IMR-90 (cell line): ENCODE measurements around the gene GRB10.

Source experiments
- BHLHE40 ChIP-seq: fragments of 150-350 bp; IDR thresholded peaks from 2 replicates; pipeline ENCODE4 v1.6.1; 2016; ENCODE audit warnings: mild to moderate bottlenecking, low read depth, low read length
- CEBPB ChIP-seq: IDR thresholded peaks from 2 replicates; pipeline ENCODE4 v1.6.1; 2012; ENCODE audit warnings: low read depth, low read length, improper control_type of control experiment
- CTCF ChIP-seq: conservative IDR thresholded peaks from 2 replicates; pipeline ENCODE4 v1.5.1; 2012; ENCODE audit warnings: mild to moderate bottlenecking, low read depth, low read length, improper control_type of control experiment
- ELK1 ChIP-seq: fragments of 150-350 bp; IDR thresholded peaks from 2 replicates; pipeline ENCODE4 v1.6.1; 2016; ENCODE audit warnings: low read depth, mild to moderate bottlenecking, low read length, moderate library complexity, borderline replicate concordance
- FOS ChIP-seq: fragments of 150-350 bp; IDR thresholded peaks from 2 replicates; pipeline ENCODE4 v1.6.1; 2016; ENCODE audit warnings: low read depth, low read length
- MAFK ChIP-seq: IDR thresholded peaks from 2 replicates; pipeline ENCODE4 v1.6.1; 2012; ENCODE audit warnings: low read depth, low read length, improper control_type of control experiment
- MXI1 ChIP-seq: IDR thresholded peaks from 2 replicates; pipeline ENCODE4 v1.6.1; 2012; ENCODE audit warnings: low read depth, mild to moderate bottlenecking, low read length, moderate library complexity, borderline replicate concordance
- NFE2L2 ChIP-seq: fragments of 150-350 bp; IDR thresholded peaks from 2 replicates; pipeline ENCODE4 v1.6.1; 2016; ENCODE audit warnings: low read depth, mild to moderate bottlenecking, low read length
- POLR2A ChIP-seq: IDR thresholded peaks from 2 replicates; pipeline ENCODE4 v1.6.1; 2012; ENCODE audit warnings: mild to moderate bottlenecking, low read depth, low read length
- RAD21 ChIP-seq: IDR thresholded peaks from 2 replicates; pipeline ENCODE4 v1.6.1; 2012; ENCODE audit warnings: low read length, improper control_type of control experiment
- RCOR1 ChIP-seq: IDR thresholded peaks from 2 replicates; pipeline ENCODE4 v1.6.1; 2012; ENCODE audit warnings: mild to moderate bottlenecking, low read length, improper control_type of control experiment; ENCODE audit not compliant: insufficient replicate concordance
- RFX5 ChIP-seq: IDR thresholded peaks from 2 replicates; pipeline ENCODE4 v1.8.0; 2012; ENCODE audit warnings: low read depth, mild to moderate bottlenecking, low read length, moderate library complexity
- SMC3 ChIP-seq: fragments of 150-350 bp; IDR thresholded peaks from 2 replicates; pipeline ENCODE4 v1.6.1; 2016; ENCODE audit warnings: low read depth, mild to moderate bottlenecking, antibody characterized with exemption, low read length, moderate library complexity

GRCh38 chr7:50665403-50666123 is 117.1 kb downstream of the GRB10 start:
- TF ChIP-seq CTCF, result no peak
- TF ChIP-seq POLR2A, result no peak
- no peak for TF ChIP-seq RAD21
- no peak for TF ChIP-seq SMC3
- TF ChIP-seq RFX5, result no peak
- no peak for TF ChIP-seq MAFK
- no peak for TF ChIP-seq MXI1
- no peak for TF ChIP-seq ELK1
- TF ChIP-seq FOS, result no peak
- no peak for TF ChIP-seq BHLHE40
- TF ChIP-seq RCOR1, result no peak
- no peak for TF ChIP-seq NFE2L2
- no peak for TF ChIP-seq CEBPB
